ENCODE data around the gene FRMD4B.

- TF ChIP-seq, protein P1, sequence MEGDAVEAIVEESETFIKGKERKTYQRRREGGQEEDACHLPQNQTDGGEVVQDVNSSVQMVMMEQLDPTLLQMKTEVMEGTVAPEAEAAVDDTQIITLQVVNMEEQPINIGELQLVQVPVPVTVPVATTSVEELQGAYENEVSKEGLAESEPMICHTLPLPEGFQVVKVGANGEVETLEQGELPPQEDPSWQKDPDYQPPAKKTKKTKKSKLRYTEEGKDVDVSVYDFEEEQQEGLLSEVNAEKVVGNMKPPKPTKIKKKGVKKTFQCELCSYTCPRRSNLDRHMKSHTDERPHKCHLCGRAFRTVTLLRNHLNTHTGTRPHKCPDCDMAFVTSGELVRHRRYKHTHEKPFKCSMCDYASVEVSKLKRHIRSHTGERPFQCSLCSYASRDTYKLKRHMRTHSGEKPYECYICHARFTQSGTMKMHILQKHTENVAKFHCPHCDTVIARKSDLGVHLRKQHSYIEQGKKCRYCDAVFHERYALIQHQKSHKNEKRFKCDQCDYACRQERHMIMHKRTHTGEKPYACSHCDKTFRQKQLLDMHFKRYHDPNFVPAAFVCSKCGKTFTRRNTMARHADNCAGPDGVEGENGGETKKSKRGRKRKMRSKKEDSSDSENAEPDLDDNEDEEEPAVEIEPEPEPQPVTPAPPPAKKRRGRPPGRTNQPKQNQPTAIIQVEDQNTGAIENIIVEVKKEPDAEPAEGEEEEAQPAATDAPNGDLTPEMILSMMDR (conservative IDR thresholded peaks at IDR 0.05; ENCODE audit: low read depth in 2 of 2): no peak
- TF ChIP-seq EZH2 (IDR thresholded peaks at IDR 0.05; ENCODE audit: low read depth, unreplicated experiment): no peak
- no peak for TF ChIP-seq CREB1 (CRISPR knock-in tag; IDR thresholded peaks at IDR 0.05; ENCODE audit: low read depth)
- TF ChIP-seq REST (IDR thresholded peaks at IDR 0.05; ENCODE audit: unreplicated experiment): no peak
- TF ChIP-seq POLR2AphosphoS5 (IDR thresholded peaks at IDR 0.05; ENCODE audit: low read depth): no peak
- TF ChIP-seq JUNB (IDR thresholded peaks at IDR 0.05; ENCODE audit: unreplicated experiment): no peak
Observed at GRCh38 chr3:69409011-69409410, 23.1 kb upstream of the FRMD4B start.
